Bronchial epithelial cell (primary cell): ENCODE data around the gene KCTD10. TPM values are rescaled to one million over a fixed set of nuclear protein-coding genes. Genes with fewer than 3 reads are reported as not detected.

Experiments used
- DNase-seq: peaks from one replicate; pipeline ENCODE4 v3.0.0-alpha.2; 2010; ENCODE audit warnings: low read depth
- FAIRE-seq: peaks from 2 replicates; lab custom pipeline; 2011; peaks lifted over from hg19 to GRCh38; lab: Jason Lieb, UNC
- H3K27me3 ChIP-seq: 2 replicates; pipeline ENCODE4 v1.5.1; 2011; ENCODE audit warnings: low read length; ENCODE audit not compliant: control insufficient read depth, insufficient read depth
- H3K36me3 ChIP-seq: 2 replicates; pipeline ENCODE4 v1.5.1; 2011; ENCODE audit warnings: low read length; ENCODE audit not compliant: control insufficient read depth, insufficient read depth
- H3K4me3 ChIP-seq: 2 replicates; pipeline ENCODE4 v1.5.1; 2011; ENCODE audit warnings: mild to moderate bottlenecking, low read depth, low read length, control low read depth
- CTCF ChIP-seq: IDR thresholded peaks from 2 replicates; pipeline ENCODE4 v1.5.1; 2011; ENCODE audit warnings: mild to moderate bottlenecking, moderate library complexity, low read length, control low read depth, inconsistent platforms; ENCODE audit not compliant: insufficient read depth, severe bottlenecking
- total RNA-seq: library from RNA; depleted of rRNA; stranded (reverse); fragments of >200 nt; gene quantifications from 2 replicates; pipeline ENCODE4 v1.2.1, GENCODE V29; 2014

The KCTD10 gene
- total RNA-seq, 1 donor from 2014 or later: 20.8 TPM

- no peak for TF ChIP-seq CTCF
- Histone ChIP-seq H3K4me3 (no peak overlapping the region), H3K27me3 (no peaks in the 10 kb centered on the region), H3K36me3 (peaks cover 13% of the 10 kb centered on the region)
- DNase-seq (no peak), FAIRE-seq (no peak)
These were observed 13.3 kb downstream of the KCTD10 start for GRCh38 chr12:109463756-109464155.

- FAIRE-seq (no peak), DNase-seq (peak; percentile 83)
- no peak for TF ChIP-seq CTCF
- no peaks in the 10 kb centered on the region for H3K27me3 ChIP-seq
- no peak overlapping the region for H3K4me3 ChIP-seq
- H3K36me3 ChIP-seq: peaks cover 15% of the 10 kb centered on the region
These were observed 14.0 kb downstream of the KCTD10 start for GRCh38 chr12:109462868-109463692.

GRCh38 chr12:109461846-109462756 lies 15.0 kb downstream of the KCTD10 start:
- no peak for FAIRE-seq

GRCh38 chr12:109461049-109461845 lies 15.9 kb downstream of the KCTD10 start:
- no peak for TF ChIP-seq CTCF
- Histone ChIP-seq H3K4me3 (no peak overlapping the region), H3K27me3 (no peaks in the 10 kb centered on the region), H3K36me3 (peaks cover 19% of the 10 kb centered on the region)
- no peak for DNase-seq
- no peak for FAIRE-seq

More at GRCh38 chr12:109461846-109462756, 15.0 kb downstream of the KCTD10 start:
- Histone ChIP-seq H3K36me3 (peaks cover 15% of the 10 kb centered on the region), H3K27me3 (no peaks in the 10 kb centered on the region), H3K4me3 (no peak overlapping the region)
- DNase-seq: peak; percentile 82
- no peak for TF ChIP-seq CTCF

- TF ChIP-seq CTCF: no peak
- DNase-seq (no peak), FAIRE-seq (no peak)
- H3K4me3 ChIP-seq: no peak overlapping the region
- H3K27me3 ChIP-seq: no peaks in the 10 kb centered on the region
- H3K36me3 ChIP-seq: peaks cover 26% of the 10 kb centered on the region
These were observed 16.6 kb downstream of the KCTD10 start for GRCh38 chr12:109460538-109460937.
